Activated CD8-positive, alpha-beta memory T cell treated with anti-CD3 and anti-CD28 coated beads for 1 hour (primary cell): ENCODE results near the gene POM121L12.

Experiments
- DNase-seq, 2 donors: peaks; one replicate each; pipeline ENCODE4 v3.0.0-alpha.2; 2020; ENCODE audit warnings: low read depth in 1 of 2; ENCODE audit errors: extremely low read depth in 1 of 2

Gene POM121L12

DNA sequence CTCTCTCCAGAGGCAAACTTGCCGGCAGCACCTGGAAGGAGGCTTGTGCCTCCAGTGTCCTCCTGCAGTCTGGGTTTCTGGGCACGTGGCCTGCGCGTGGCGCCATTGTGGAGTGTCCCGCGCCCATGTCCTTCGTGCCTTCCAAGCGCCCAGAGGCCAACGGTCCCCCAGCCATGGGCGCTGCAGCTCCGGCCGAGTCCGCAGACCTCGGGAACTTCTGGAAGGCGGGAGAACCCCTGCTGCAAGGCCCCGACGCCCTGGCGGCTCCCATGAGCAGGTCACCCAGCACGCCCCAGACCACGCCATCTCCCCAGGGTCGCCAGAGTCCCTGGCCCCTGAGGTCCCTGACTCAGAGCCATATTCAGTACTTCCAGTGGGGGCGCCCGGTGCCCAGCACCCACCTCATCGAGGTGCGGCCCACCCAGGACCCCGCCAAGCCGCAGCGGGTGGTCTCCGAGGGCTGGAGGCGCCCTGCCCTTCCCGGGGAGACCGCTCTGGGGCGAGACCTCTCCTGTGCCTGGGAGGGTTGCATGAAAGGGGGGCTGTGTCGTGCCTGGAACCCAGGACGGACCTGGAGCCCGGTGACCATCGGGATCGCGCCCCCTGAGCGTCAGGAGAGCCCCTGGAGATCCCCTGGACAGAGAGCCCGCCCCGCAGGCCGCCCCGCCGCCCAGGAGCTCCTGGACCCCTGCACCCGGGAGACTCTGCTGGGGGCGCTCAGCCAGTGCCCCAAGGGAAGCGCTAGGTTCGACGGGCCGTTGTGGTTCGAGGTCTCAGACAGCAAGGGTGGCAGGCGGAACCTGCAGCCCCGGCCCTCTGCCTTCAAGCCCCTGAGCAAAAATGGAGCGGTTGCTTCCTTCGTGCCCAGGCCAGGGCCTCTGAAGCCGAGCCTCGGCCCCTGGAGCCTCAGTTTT, at the start of gene POM121L12:
Gene POM121L12 (plus strand): TSS at position 135 of the 914 bp plus-strand sequence. CDS start 39 bp downstream, at position 174.
- DNase-seq, result no peak

- DNase-seq, result no peak
Observed at GRCh38 chr7:52992001-52992400, 43.4 kb upstream of the POM121L12 start.

GRCh38 chr7:52992479-52993162, 42.8 kb upstream of the POM121L12 start:
- no peak for DNase-seq

DNA sequence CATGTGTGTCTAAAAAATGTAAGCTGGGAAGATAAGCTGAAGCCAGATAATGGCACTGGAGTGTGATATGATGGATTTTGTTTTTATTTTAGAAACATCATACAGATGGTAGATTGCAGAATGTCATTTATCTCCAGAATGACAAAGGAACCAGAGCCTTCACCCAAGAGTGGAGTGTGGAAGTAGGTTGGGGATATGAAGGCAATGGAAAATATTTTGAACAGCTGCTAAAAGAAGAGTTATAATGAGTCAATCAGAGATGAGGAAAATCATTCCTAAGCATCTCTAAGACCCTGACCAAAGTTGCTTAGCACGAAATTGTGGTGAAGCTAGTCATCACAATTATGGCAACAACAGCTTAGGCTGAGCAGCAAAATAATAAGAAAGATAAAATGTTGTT, 39.8 kb upstream of the POM121L12 start:
- no peak for DNase-seq

GRCh38 chr7:53001221-53001620, 34.2 kb upstream of the POM121L12 start:
- no peak for DNase-seq

- DNase-seq, result no peak
Observed at GRCh38 chr7:53002389-53002788, 33.0 kb upstream of the POM121L12 start.

DNA sequence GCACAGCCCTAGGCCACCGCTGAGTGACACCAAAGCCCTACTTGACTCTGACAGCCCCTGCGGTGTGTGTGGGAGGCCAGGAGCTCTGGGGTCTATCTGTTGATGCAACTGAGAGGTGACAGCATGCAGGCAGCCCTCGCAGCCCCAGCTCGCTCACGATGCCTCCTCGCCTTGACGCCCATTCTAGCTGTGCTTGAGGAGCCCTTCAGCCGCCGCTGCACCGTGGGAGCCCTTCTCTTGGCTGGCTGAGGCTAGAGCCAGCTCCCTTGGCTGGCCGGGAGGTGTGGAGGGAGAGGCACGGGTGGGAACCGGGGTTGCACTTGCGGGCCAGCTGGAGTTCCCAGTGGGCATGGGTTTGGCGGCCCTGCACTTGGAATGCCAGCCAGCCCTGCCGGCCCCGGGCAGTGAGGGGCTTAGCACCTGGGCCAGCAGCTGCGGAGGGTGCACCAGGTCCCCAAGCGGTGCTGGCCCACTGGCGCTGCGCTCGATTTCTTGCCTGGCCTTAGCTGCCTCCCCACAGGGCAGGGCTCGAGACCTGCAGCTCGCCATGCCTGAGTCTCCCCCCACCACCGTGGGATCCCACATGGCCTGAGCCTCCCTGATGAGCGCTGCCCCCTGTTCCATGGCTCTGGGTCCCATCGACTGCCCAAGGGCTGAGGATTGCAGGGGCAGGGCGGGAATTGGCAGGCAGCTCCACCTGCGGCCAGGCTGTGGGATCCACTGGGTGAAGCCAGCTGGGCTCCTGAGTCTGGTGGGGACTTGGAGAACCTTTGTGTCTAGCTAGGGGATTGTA, 31.6 kb upstream of the POM121L12 start:
- DNase-seq, result no peak

GRCh38 chr7:53013925-53014324, 21.5 kb upstream of the POM121L12 start:
- DNase-seq, result no peak

GRCh38 chr7:53015463-53015862, 20.0 kb upstream of the POM121L12 start:
- no peak for DNase-seq

DNA sequence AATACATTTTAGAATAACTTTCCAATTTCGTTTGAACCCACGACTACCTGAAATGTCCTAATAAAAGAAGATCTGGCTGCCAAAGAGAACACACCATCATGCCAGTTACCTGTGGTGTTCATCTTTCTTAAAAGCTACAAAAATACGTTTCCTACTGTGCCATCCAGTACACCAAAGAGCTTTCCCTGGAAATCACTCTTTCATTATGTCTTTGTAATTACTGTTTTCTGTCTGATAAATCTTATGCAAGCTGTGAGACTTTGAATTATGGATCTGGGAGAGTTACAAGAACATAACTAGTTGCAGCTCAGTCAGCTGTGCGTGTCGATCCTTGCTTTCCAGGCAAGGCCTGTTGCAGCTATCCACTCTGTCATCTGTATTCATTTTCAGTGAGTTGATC, 12.5 kb upstream of the POM121L12 start:
- DNase-seq, result no peak

GRCh38 chr7:53048638-53049037, 13.2 kb downstream of the POM121L12 start:
- no peak for DNase-seq

DNA sequence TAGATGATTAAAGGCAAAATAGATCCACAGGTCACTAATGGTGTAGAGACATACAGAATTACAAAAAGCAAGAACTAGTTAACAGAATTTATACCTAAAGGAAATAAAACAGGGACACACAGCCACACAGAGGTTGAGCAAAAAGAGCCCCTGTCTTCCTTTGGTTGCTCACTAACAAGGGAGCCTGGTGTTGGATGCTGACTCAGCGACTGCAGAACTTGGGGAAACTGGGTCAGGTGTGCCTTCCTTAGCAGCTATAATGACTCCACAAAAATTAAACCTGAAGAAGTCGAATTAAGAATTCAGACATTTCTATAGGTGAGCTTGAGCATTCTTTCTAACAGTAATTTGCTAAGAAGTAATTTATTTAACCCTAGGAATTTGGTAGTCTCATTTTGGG, 15.0 kb downstream of the POM121L12 start:
- no peak for DNase-seq

DNA sequence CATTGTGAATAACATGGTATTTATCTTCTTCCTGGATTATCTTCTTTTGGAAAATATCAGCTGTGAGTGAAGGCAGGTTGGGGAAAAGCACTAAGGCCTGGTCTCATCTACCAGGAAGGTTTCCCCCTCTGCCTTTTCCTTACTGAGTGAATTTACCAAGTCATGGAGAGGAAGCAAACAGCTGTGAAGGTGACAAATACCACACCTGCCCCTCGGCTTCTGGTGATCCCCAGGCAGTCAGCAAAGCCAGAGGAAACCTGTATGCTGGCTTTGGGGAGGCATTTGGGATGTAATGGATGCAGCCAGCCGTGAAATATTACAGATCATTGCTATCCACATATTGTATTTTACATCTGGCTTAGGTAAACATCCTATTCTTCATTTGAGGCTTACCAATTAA, 24.2 kb downstream of the POM121L12 start:
- no peak for DNase-seq

- no peak for DNase-seq
Observed at GRCh38 chr7:53060066-53060465, 24.6 kb downstream of the POM121L12 start.

DNA sequence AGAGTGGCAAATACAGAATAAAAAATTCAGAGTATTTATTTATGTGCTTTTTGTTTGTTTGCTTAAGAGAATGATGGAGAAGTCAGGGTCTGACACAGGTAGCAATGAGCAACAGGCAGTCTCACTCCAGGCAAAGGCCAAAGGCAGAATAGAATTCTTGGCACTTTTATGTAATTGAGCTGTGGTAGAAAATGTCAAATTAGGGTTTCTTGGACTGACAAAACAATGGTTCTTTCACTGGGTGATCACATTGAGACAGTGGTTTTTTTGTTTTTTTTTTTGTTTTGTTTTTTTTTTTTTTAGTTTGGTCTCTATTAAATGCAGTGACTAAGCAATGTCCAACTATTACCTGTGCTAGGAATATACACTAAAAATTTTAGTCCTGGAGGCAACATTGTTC, 27.4 kb downstream of the POM121L12 start:
- no peak for DNase-seq

GRCh38 chr7:53068673-53069072, 33.2 kb downstream of the POM121L12 start:
- no peak for DNase-seq

- no peak for DNase-seq
Observed at GRCh38 chr7:53070883-53071282, 35.5 kb downstream of the POM121L12 start.
